Left ventricle myocardium inferior (tissue), 1 donor: Measurements from ENCODE around the gene GRM8. TPM values are rescaled to one million over a fixed set of nuclear protein-coding genes. Genes with fewer than 3 reads are reported as not detected.

ENCODE experiments used
- DNase-seq: peaks from one replicate; pipeline ENCODE4 v3.0.0-alpha.2; 2020
- H3K27ac ChIP-seq: fragments of 200-600 bp; replicated peaks from 2 replicates; pipeline ENCODE4 v1.8.0; 2021
- H3K27me3 ChIP-seq: fragments of 200-600 bp; 2 replicates; pipeline ENCODE4 v1.8.0; 2021; ENCODE audit warnings: low read depth
- H3K36me3 ChIP-seq: fragments of 200-600 bp; 2 replicates; pipeline ENCODE4 v1.8.0; 2021
- H3K4me1 ChIP-seq: fragments of 200-600 bp; 2 replicates; pipeline ENCODE4 v1.8.0; 2021
- H3K4me3 ChIP-seq: fragments of 200-600 bp; 2 replicates; pipeline ENCODE4 v1.8.0; 2021; ENCODE audit warnings: mild to moderate bottlenecking, moderate library complexity
- H3K9me3 ChIP-seq: fragments of 200-600 bp; replicated peaks from 2 replicates; pipeline ENCODE4 v1.8.0; 2021
- intact Hi-C: fragments of 100-400 bp; cut with micrococcal nuclease; formaldehyde crosslinking; loops from one replicate; pipeline ENCODE4 v1.11.0; 2022
- total RNA-seq: library from RNA; stranded (reverse); fragmentation: NEBNext Ultra II Directional; extraction: Animal tissue kit (Norgen Biotek cat#: 25700); gene quantifications from one replicate; pipeline ENCODE4 v1.2.1, GENCODE V29; 2021
- TF ChIP-seq, protein P1 (sequence below): fragments of 200-600 bp; IDR thresholded peaks from 2 replicates; pipeline ENCODE4 v1.8.0; 2021; ENCODE audit warnings: antibody characterized with exemption, mild to moderate bottlenecking, borderline replicate concordance
- donor health status: DM: no; HTN: yes; CAD: no; lungs with severe emphysema.

The GRM8 gene
- total RNA-seq, 1 donor from 2014 or later = 0.69 TPM

DNA sequence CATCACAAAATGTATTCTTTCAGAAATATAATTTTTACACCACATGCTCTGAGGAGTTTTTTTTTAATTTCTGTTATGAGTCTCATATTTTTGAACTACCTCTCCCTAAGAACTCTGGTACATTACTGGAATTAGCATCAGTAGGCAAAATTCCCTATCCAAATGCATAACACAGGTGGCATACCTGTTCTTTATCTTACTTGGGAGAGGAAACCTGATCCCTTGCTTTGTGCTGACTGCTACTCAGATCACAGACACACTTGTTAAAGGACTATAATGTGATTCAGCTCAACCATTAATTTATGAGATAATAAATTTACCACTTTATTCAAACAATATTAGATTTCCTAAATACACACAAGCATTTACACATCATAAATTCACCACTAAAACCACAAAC lies 617.2 kb downstream of the GRM8 start:
- no peak for DNase-seq
- Histone ChIP-seq H3K9me3 (no peaks in the 10 kb centered on the region), H3K4me1 (no peaks in the 10 kb centered on the region), H3K4me3 (no peak overlapping the region), H3K36me3 (no peaks in the 10 kb centered on the region), H3K27me3 (no peaks in the 10 kb centered on the region), H3K27ac (no peak overlapping the region)
- intact Hi-C loops = no loop called here
- TF ChIP-seq, protein P1, sequence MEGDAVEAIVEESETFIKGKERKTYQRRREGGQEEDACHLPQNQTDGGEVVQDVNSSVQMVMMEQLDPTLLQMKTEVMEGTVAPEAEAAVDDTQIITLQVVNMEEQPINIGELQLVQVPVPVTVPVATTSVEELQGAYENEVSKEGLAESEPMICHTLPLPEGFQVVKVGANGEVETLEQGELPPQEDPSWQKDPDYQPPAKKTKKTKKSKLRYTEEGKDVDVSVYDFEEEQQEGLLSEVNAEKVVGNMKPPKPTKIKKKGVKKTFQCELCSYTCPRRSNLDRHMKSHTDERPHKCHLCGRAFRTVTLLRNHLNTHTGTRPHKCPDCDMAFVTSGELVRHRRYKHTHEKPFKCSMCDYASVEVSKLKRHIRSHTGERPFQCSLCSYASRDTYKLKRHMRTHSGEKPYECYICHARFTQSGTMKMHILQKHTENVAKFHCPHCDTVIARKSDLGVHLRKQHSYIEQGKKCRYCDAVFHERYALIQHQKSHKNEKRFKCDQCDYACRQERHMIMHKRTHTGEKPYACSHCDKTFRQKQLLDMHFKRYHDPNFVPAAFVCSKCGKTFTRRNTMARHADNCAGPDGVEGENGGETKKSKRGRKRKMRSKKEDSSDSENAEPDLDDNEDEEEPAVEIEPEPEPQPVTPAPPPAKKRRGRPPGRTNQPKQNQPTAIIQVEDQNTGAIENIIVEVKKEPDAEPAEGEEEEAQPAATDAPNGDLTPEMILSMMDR = no peak

DNA sequence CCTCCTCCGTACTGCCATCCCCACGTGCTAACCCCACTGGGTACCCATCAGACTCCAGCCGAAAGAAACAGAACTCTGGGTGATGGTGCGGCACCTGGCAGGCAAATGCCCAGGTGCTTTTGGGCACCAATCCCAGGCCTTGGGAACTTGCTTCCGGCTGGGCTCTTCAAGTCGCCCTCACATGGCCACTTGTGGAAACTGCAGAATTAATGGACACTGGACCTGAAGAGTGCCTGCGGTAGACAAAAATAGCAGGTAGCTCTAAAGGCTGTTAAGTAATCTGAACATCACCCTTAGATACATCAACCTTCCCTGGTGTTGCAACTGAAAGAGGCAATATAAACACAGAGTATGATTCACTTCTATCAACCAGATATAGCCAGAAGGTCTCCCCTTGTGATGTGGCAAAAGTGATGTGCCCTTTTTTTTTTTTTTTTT lies 644.4 kb downstream of the GRM8 start:
- intact Hi-C loops = no loop called here
- Histone ChIP-seq H3K9me3 (no peaks in the 10 kb centered on the region), H3K27ac (no peak overlapping the region), H3K4me1 (no peaks in the 10 kb centered on the region), H3K36me3 (no peaks in the 10 kb centered on the region), H3K4me3 (no peak overlapping the region), H3K27me3 (no peaks in the 10 kb centered on the region)
- TF ChIP-seq, protein P1 = peak; percentile 45
- DNase-seq = no peak

DNA sequence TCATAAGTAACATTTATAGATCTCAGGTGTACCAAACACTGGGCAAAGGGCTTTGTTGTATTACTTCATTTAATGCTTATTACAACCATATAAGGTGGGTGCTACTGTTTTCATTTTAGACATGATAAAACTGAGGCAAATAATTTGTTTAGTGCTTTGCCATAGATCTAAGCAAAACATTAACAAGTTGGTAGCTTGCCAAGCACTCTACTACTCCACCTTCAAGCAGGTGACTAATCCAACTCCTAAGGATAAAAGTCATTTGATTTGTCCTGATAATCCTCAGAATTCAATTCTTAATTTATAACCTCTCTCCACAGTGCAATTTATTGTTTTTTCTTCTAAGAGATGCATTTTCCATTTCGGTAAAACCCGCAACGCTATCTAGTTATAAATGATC lies 646.4 kb downstream of the GRM8 start:
- Histone ChIP-seq H3K9me3 (no peaks in the 10 kb centered on the region), H3K36me3 (no peaks in the 10 kb centered on the region), H3K4me1 (no peaks in the 10 kb centered on the region), H3K27me3 (no peaks in the 10 kb centered on the region), H3K27ac (no peak overlapping the region), H3K4me3 (no peak overlapping the region)
- TF ChIP-seq, protein P1 = no peak
- no peak for DNase-seq
- intact Hi-C loops = no loop called here

DNA sequence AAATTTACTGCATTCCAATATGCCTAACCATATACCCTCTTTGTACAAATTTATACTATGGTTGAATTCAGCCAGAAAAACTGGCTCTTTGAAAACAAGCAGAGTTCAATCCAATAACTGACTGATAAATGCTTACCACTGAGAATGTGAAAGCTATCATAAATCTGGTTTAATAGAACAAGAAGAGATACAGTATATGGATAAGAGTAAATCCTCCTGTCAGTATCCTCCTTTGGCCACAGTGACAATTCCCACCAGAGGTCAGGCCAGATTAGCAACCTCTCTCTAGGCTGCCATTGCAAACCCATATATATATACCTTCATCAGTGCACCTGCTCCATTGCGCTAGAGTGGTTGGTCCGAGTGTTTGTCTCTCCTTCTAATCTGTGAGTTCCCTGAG lies 647.2 kb downstream of the GRM8 start:
- intact Hi-C loops = no loop called here
- Histone ChIP-seq H3K4me1 (no peaks in the 10 kb centered on the region), H3K9me3 (no peaks in the 10 kb centered on the region), H3K36me3 (no peaks in the 10 kb centered on the region), H3K27me3 (no peaks in the 10 kb centered on the region), H3K27ac (no peak overlapping the region), H3K4me3 (no peak overlapping the region)
- DNase-seq = no peak
- TF ChIP-seq, protein P1 = no peak

DNA sequence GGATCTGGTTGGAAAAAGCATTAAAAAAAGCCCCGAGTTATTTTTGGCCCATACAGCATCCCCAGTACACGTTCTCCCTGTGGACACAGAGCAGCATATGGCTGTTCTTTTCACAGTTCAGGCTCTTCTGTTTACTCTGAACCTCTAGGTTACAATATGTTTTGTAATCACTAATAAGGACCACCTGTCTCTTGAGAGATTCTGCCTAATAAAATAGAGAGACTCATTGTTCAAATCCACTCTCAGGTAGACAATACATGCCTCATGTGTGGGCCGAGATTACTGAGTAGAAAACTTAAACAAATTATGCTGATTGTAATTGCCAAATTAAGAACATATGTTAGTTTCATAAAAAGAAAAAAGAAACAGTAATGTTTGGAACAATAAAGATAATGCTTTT lies 647.7 kb downstream of the GRM8 start:
- intact Hi-C loops = no loop called here
- H3K27ac ChIP-seq = no peak overlapping the region

More for the DNA sequence above, 647.7 kb downstream of the GRM8 start:
- Histone ChIP-seq H3K27me3 (no peaks in the 10 kb centered on the region), H3K36me3 (no peaks in the 10 kb centered on the region), H3K9me3 (no peaks in the 10 kb centered on the region), H3K4me1 (no peaks in the 10 kb centered on the region), H3K4me3 (no peak overlapping the region)
- no peak for DNase-seq
- TF ChIP-seq, protein P1 = no peak
